ENCODE measurements around the gene LRP1.

The LRP1 gene

GRCh38 chr12:57198329-57198728 lies 70.0 kb downstream of the LRP1 start:
- DNase-seq, result no peak

- DNase-seq, result no peak
Observed at GRCh38 chr12:57199191-57199590, 70.9 kb downstream of the LRP1 start.

GRCh38 chr12:57200497-57200896 lies 72.2 kb downstream of the LRP1 start:
- DNase-seq, result no peak

GRCh38 chr12:57201219-57201618 lies 72.9 kb downstream of the LRP1 start:
- no peak for DNase-seq

- no peak for DNase-seq
Observed at GRCh38 chr12:57201631-57202030, 73.3 kb downstream of the LRP1 start.

GRCh38 chr12:57202321-57202720 lies 74.0 kb downstream of the LRP1 start:
- DNase-seq, result no peak

GRCh38 chr12:57203201-57203600 lies 74.9 kb downstream of the LRP1 start:
- DNase-seq, result no peak

GRCh38 chr12:57203791-57204190 lies 75.5 kb downstream of the LRP1 start:
- no peak for DNase-seq

GRCh38 chr12:57204454-57204853 lies 76.2 kb downstream of the LRP1 start:
- DNase-seq, result no peak

- no peak for DNase-seq
Observed at GRCh38 chr12:57205186-57205585, 76.9 kb downstream of the LRP1 start.

- no peak for DNase-seq
Observed at GRCh38 chr12:57205931-57206330, 77.6 kb downstream of the LRP1 start.

GRCh38 chr12:57207731-57208630 lies 79.7 kb downstream of the LRP1 start:
- DNase-seq, result no peak

GRCh38 chr12:57208631-57209282 lies 80.5 kb downstream of the LRP1 start:
- DNase-seq, result no peak

GRCh38 chr12:57209916-57210315 lies 81.6 kb downstream of the LRP1 start:
- no peak for DNase-seq

GRCh38 chr12:57210461-57210860 lies 82.2 kb downstream of the LRP1 start:
- DNase-seq, result no peak

- no peak for DNase-seq
Observed at GRCh38 chr12:57210926-57211692, 82.8 kb downstream of the LRP1 start.

GRCh38 chr12:57211791-57212700 lies 83.8 kb downstream of the LRP1 start:
- DNase-seq, result no peak

GRCh38 chr12:57212701-57213057 lies 84.4 kb downstream of the LRP1 start:
- no peak for DNase-seq

- peak; percentile 87 for DNase-seq
Observed at GRCh38 chr12:57213058-57213715, 84.9 kb downstream of the LRP1 start.

GRCh38 chr12:57213763-57214397 lies 85.6 kb downstream of the LRP1 start:
- DNase-seq, result no peak

GRCh38 chr12:57214398-57214781 lies 86.1 kb downstream of the LRP1 start:
- peak; percentile 82 for DNase-seq

- DNase-seq, result no peak
Observed at GRCh38 chr12:57215065-57215464, 86.8 kb downstream of the LRP1 start.
